Upper lobe of left lung (tissue), 4 donors: Measurements from ENCODE around the gene TMEM18.

Experiments used
- EP300 ChIP-seq, 4 donors: sonication (generic); formaldehyde crosslinking; IDR thresholded peaks; one replicate each; pipeline ENCODE4 v1.5.1; 2017; ENCODE audit warnings: antibody characterized with exemption in 4 of 4, control low read depth in 2 of 4
- POLR2A ChIP-seq, 4 donors: fragments of 450-650 bp; IDR thresholded peaks; one replicate each; pipeline ENCODE4 v1.5.1; 2016 to 2017; ENCODE audit warnings: antibody characterized with exemption in 4 of 4, mild to moderate bottlenecking in 2 of 4
- TF ChIP-seq, protein P1 (sequence below), 6 experiments: fragments of 450-650 bp in 4 of 6; fragments of 200-600 bp in 2 of 6; sonication (generic) in 2 of 6; IDR thresholded peaks; one replicate each; pipeline ENCODE4 v1.5.1; 2016 to 2019; ENCODE audit warnings: antibody characterized with exemption in 6 of 6

DNA sequence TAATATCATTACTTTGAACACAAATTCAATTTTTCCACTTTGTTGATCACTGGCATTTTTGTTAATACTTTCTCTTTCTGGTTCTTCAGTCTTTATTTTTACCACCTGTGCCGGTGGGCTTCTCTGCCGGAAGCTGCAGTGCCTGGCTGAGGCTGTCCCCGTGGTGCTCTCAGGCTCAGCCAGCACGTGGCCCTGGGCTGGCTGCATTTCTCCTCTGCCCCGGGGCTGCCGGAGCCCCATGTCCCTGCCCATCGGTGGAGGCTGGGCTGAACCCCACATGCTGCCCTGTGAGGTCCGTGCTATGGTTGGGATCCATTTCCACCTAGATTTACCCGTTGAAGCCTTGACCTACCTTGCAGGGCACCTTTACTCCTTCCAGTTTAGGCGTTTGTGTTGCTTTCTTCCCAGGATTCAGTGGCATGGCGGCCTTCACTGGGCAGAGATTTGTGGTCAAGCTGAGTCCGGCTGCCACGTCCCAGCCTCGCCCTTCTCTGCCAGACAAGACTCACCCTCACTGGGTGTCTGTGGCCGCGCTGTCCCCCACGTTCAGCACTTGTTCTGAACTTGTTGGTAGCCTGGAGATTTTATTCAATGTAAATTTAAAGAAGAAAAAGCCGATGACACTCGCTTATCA lies 12.8 kb upstream of the TMEM18 start:
- TF ChIP-seq, protein P1, sequence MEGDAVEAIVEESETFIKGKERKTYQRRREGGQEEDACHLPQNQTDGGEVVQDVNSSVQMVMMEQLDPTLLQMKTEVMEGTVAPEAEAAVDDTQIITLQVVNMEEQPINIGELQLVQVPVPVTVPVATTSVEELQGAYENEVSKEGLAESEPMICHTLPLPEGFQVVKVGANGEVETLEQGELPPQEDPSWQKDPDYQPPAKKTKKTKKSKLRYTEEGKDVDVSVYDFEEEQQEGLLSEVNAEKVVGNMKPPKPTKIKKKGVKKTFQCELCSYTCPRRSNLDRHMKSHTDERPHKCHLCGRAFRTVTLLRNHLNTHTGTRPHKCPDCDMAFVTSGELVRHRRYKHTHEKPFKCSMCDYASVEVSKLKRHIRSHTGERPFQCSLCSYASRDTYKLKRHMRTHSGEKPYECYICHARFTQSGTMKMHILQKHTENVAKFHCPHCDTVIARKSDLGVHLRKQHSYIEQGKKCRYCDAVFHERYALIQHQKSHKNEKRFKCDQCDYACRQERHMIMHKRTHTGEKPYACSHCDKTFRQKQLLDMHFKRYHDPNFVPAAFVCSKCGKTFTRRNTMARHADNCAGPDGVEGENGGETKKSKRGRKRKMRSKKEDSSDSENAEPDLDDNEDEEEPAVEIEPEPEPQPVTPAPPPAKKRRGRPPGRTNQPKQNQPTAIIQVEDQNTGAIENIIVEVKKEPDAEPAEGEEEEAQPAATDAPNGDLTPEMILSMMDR (IDR thresholded peaks at IDR 0.05), result no peak
- no peak for TF ChIP-seq POLR2A (IDR thresholded peaks at IDR 0.05)
- TF ChIP-seq EP300 (IDR thresholded peaks at IDR 0.05), result no peak
